ENCODE measurements around the gene KCNT2.

GRCh38 chr1:196255762-196256161, 352.5 kb downstream of the KCNT2 start:
- TF ChIP-seq CTCF (IDR thresholded peaks at IDR 0.05 in 8 of 11, conservative IDR thresholded peaks at IDR 0.05 in 3 of 11) (no peak), POLR2AphosphoS5 (IDR thresholded peaks at IDR 0.05) (no peak)

Data from spleen (tissue), 7 donors.